ENCODE results near the gene ENAH. TPM values are rescaled to one million over a fixed set of nuclear protein-coding genes. Genes with fewer than 3 reads are reported as not detected.
"Not testable (repeated sequence)": the region's sequence is repeated elsewhere in the genome, so short reads cannot be mapped to it uniquely, and the experiment has no call there.

Gene ENAH
- total RNA-seq, 2 experiments from 2014 or later: not detected

- H3K27ac Mint-ChIP-seq: no peak overlapping the region
- H3K4me3 Mint-ChIP-seq: no peak overlapping the region
- POLR2A ChIA-PET: no interaction called here
- H3K9me3 Mint-ChIP-seq: no peaks in the 10 kb centered on the region
- no peaks in the 10 kb centered on the region for H3K36me3 Mint-ChIP-seq (ENCODE audit: low read depth)
- DNase-seq: no peak
- H3K27me3 Mint-ChIP-seq: peaks cover 21% of the 10 kb centered on the region
- H3K4me1 Mint-ChIP-seq: no peaks in the 10 kb centered on the region
- CTCF ChIA-PET: interaction anchor here (1.2 kb wide), 1 partner anchor 32 kb away, joined by 3 read pairs; no protein-coding TSS in a partner anchor
These were observed 26.2 kb downstream of the ENAH start for GRCh38 chr1:225626698-225627097.

- DNase-seq: no peak
- POLR2A ChIA-PET: no interaction called here
- no peaks in the 10 kb centered on the region for H3K36me3 Mint-ChIP-seq (ENCODE audit: low read depth)
- no peak overlapping the region for H3K4me3 Mint-ChIP-seq
- CTCF ChIA-PET: no interaction called here
- no peaks in the 10 kb centered on the region for H3K9me3 Mint-ChIP-seq
- H3K27me3 Mint-ChIP-seq: no peaks in the 10 kb centered on the region
- H3K27ac Mint-ChIP-seq: no peak overlapping the region
- no peaks in the 10 kb centered on the region for H3K4me1 Mint-ChIP-seq
These were observed 35.0 kb downstream of the ENAH start for GRCh38 chr1:225617956-225618355.

- Mint-ChIP-seq H3K4me3 (no peak overlapping the region), H3K27ac (no peak overlapping the region), H3K4me1 (no peaks in the 10 kb centered on the region), H3K27me3 (no peaks in the 10 kb centered on the region), H3K9me3 (no peaks in the 10 kb centered on the region), H3K36me3 (ENCODE audit: low read depth) (no peaks in the 10 kb centered on the region)
- no peak for DNase-seq
- ChIA-PET POLR2A (no interaction called here), CTCF (no interaction called here)
These were observed 35.4 kb downstream of the ENAH start for GRCh38 chr1:225617479-225617878.

GRCh38 chr1:225615403-225615790 is 37.5 kb downstream of the ENAH start:
- CTCF ChIA-PET; POLR2A ChIA-PET; DNase-seq; H3K27ac Mint-ChIP-seq; H3K4me3 Mint-ChIP-seq; H3K4me1 Mint-ChIP-seq; H3K36me3 Mint-ChIP-seq (ENCODE audit: low read depth); H3K9me3 Mint-ChIP-seq; H3K27me3 Mint-ChIP-seq: not testable (repeated sequence)

GRCh38 chr1:225613006-225613405 is 39.9 kb downstream of the ENAH start:
- no peak for DNase-seq
- POLR2A ChIA-PET: no interaction called here
- Mint-ChIP-seq H3K9me3 (no peaks in the 10 kb centered on the region), H3K36me3 (ENCODE audit: low read depth) (no peaks in the 10 kb centered on the region), H3K4me1 (no peaks in the 10 kb centered on the region), H3K4me3 (no peak overlapping the region), H3K27me3 (no peaks in the 10 kb centered on the region), H3K27ac (no peak overlapping the region)
- CTCF ChIA-PET: no interaction called here

- no peaks in the 10 kb centered on the region for H3K9me3 Mint-ChIP-seq
- no peak for DNase-seq
- H3K36me3 Mint-ChIP-seq (ENCODE audit: low read depth): no peaks in the 10 kb centered on the region
- no peak overlapping the region for H3K27ac Mint-ChIP-seq
- H3K4me3 Mint-ChIP-seq: no peak overlapping the region
- CTCF ChIA-PET: no interaction called here
- H3K27me3 Mint-ChIP-seq: no peaks in the 10 kb centered on the region
- H3K4me1 Mint-ChIP-seq: no peaks in the 10 kb centered on the region
- POLR2A ChIA-PET: no interaction called here
These were observed 40.6 kb downstream of the ENAH start for GRCh38 chr1:225612287-225612686.

- Mint-ChIP-seq H3K4me3 (no peak overlapping the region), H3K27me3 (no peaks in the 10 kb centered on the region), H3K4me1 (no peaks in the 10 kb centered on the region), H3K27ac (no peak overlapping the region), H3K36me3 (ENCODE audit: low read depth) (no peaks in the 10 kb centered on the region), H3K9me3 (no peaks in the 10 kb centered on the region)
- POLR2A ChIA-PET: no interaction called here
- DNase-seq: no peak
- CTCF ChIA-PET: no interaction called here
These were observed 41.2 kb downstream of the ENAH start for GRCh38 chr1:225611537-225612223.

GRCh38 chr1:225610539-225610938 is 42.4 kb downstream of the ENAH start:
- no peak for DNase-seq
- Mint-ChIP-seq H3K4me3 (no peak overlapping the region), H3K36me3 (ENCODE audit: low read depth) (no peaks in the 10 kb centered on the region), H3K27me3 (no peaks in the 10 kb centered on the region), H3K4me1 (no peaks in the 10 kb centered on the region), H3K27ac (no peak overlapping the region), H3K9me3 (no peaks in the 10 kb centered on the region)
- ChIA-PET POLR2A (no interaction called here), CTCF (no interaction called here)

- Mint-ChIP-seq H3K36me3 (ENCODE audit: low read depth) (no peaks in the 10 kb centered on the region), H3K9me3 (no peaks in the 10 kb centered on the region), H3K4me3 (no peak overlapping the region), H3K4me1 (no peaks in the 10 kb centered on the region), H3K27me3 (no peaks in the 10 kb centered on the region), H3K27ac (no peak overlapping the region)
- POLR2A ChIA-PET: no interaction called here
- DNase-seq: no peak
- CTCF ChIA-PET: interaction anchor here (0.7 to 1.0 kb wide), 2 partner anchors 171 to 817 kb away, joined by 3 to 8 read pairs; no protein-coding TSS in a partner anchor
These were observed 44.7 kb downstream of the ENAH start for GRCh38 chr1:225608014-225608796.

GRCh38 chr1:225607355-225607754 is 45.6 kb downstream of the ENAH start:
- POLR2A ChIA-PET: no interaction called here
- no peaks in the 10 kb centered on the region for H3K4me1 Mint-ChIP-seq
- CTCF ChIA-PET: interaction anchor here (1.0 to 1.3 kb wide), 3 partner anchors 17 to 172 kb away, joined by 3 to 5 read pairs (median 4); no protein-coding TSS in a partner anchor

GRCh38 chr1:225603538-225604354 is 49.2 kb downstream of the ENAH start:
- H3K27ac Mint-ChIP-seq: no peak overlapping the region
- no peaks in the 10 kb centered on the region for H3K36me3 Mint-ChIP-seq (ENCODE audit: low read depth)
- CTCF ChIA-PET: no interaction called here
- peaks cover 2% of the 10 kb centered on the region for H3K27me3 Mint-ChIP-seq
- POLR2A ChIA-PET: no interaction called here
- H3K4me3 Mint-ChIP-seq: no peak overlapping the region
- DNase-seq: no peak
- no peaks in the 10 kb centered on the region for H3K4me1 Mint-ChIP-seq
- no peaks in the 10 kb centered on the region for H3K9me3 Mint-ChIP-seq

More at GRCh38 chr1:225607355-225607754, 45.6 kb downstream of the ENAH start:
- H3K4me3 Mint-ChIP-seq: no peak overlapping the region
- no peak overlapping the region for H3K27ac Mint-ChIP-seq
- DNase-seq: no peak
- no peaks in the 10 kb centered on the region for H3K36me3 Mint-ChIP-seq (ENCODE audit: low read depth)
- H3K27me3 Mint-ChIP-seq: peaks cover 2% of the 10 kb centered on the region
- H3K9me3 Mint-ChIP-seq: no peaks in the 10 kb centered on the region

GRCh38 chr1:225602590-225603206 is 50.2 kb downstream of the ENAH start:
- ChIA-PET CTCF (no interaction called here), POLR2A (no interaction called here)
- no peak overlapping the region for H3K27ac Mint-ChIP-seq

More at GRCh38 chr1:225602590-225603206, 50.2 kb downstream of the ENAH start:
- H3K36me3 Mint-ChIP-seq (ENCODE audit: low read depth): no peaks in the 10 kb centered on the region
- H3K4me3 Mint-ChIP-seq: no peak overlapping the region
- H3K27me3 Mint-ChIP-seq: peaks cover 4% of the 10 kb centered on the region
- no peaks in the 10 kb centered on the region for H3K4me1 Mint-ChIP-seq
- no peaks in the 10 kb centered on the region for H3K9me3 Mint-ChIP-seq
- no peak for DNase-seq
